ENCODE data around the gene DGUOK.
A peak's percentile ranks its signal among the peaks of the same experiment; 100 is the strongest.
"Not testable (repeated sequence)": the region's sequence is repeated elsewhere in the genome, so short reads cannot be mapped to it uniquely, and the experiment has no call there.

Gene DGUOK

DNA sequence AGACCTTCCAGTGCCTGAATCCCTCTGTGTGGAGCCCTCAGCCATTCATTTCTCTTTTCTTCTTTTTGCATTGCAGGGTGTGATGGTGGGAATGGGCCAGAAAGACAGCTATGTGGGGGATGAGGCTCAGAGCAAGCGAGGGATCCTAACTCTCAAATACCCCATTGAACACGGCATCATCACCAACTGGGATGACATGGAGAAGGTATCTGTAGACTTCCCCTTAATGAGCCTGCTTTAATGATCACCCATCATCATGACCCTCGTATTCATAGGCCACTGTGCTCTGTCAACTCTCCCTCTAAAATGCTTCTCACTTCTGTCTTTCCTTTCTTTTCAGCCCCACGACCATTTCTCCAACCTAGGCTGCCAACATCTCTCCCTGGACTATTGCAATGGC lies 24.4 kb upstream of the DGUOK start:
- Histone ChIP-seq H3K27me3 (ENCODE audit: insufficient read depth, insufficient read length) (no peaks in the 10 kb centered on the region), H3K9me3 (ENCODE audit: insufficient read depth, low read length) (no peaks in the 10 kb centered on the region), H3K36me3 (ENCODE audit: insufficient read depth, insufficient read length, low read length) (no peaks in the 10 kb centered on the region), H3K4me3 (ENCODE audit: insufficient read length, low read depth) (no peak overlapping the region), H3K4me1 (ENCODE audit: insufficient read depth, insufficient read length) (no peaks in the 10 kb centered on the region), H3K9ac (ENCODE audit: insufficient read length, low read depth) (no peak overlapping the region)
- no peak for DNase-seq (ENCODE audit: low read depth, low spot score)
- TF ChIP-seq YY1 (IDR thresholded peaks at IDR 0.05; ENCODE audit: insufficient read depth, insufficient read length) (no peak), ZNF274 (IDR thresholded peaks at IDR 0.05; ENCODE audit: low read depth, low read length) (no peak), SUZ12 (IDR thresholded peaks at IDR 0.05; ENCODE audit: extremely low read depth, insufficient read depth, insufficient read length) (no peak)

DNA sequence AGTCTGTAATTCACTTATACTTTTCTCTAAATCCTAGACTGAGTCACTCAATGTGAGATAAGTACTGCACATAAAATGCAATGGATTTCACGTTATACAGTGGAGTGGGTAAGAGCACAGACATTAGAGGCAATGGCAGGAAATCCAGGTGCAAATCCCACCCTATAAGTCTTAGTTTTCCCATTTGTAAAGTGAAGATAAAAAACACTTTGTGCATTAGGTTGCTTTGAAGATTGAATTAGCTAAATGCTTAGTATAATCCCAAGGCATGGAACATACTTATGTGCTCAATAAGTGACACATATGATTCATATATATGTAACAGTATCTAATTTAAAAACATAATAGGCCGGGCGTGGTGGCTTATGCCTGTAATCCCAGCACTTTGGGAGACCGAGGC lies 23.4 kb upstream of the DGUOK start:
- DNase-seq (ENCODE audit: low read depth, low spot score), result no peak
- H3K4me1 ChIP-seq (ENCODE audit: insufficient read depth, insufficient read length), result no peaks in the 10 kb centered on the region
- no peak for TF ChIP-seq YY1 (IDR thresholded peaks at IDR 0.05; ENCODE audit: insufficient read depth, insufficient read length)
- no peak for TF ChIP-seq ZNF274 (IDR thresholded peaks at IDR 0.05; ENCODE audit: low read depth, low read length)
- TF ChIP-seq SUZ12 (IDR thresholded peaks at IDR 0.05; ENCODE audit: extremely low read depth, insufficient read depth, insufficient read length), result no peak
- no peaks in the 10 kb centered on the region for H3K27me3 ChIP-seq (ENCODE audit: insufficient read depth, insufficient read length)
- H3K4me3 ChIP-seq (ENCODE audit: insufficient read length, low read depth), result no peak overlapping the region
- H3K36me3 ChIP-seq (ENCODE audit: insufficient read depth, insufficient read length, low read length), result no peaks in the 10 kb centered on the region
- H3K9ac ChIP-seq (ENCODE audit: insufficient read length, low read depth), result no peak overlapping the region
- no peaks in the 10 kb centered on the region for H3K9me3 ChIP-seq (ENCODE audit: insufficient read depth, low read length)

DNA sequence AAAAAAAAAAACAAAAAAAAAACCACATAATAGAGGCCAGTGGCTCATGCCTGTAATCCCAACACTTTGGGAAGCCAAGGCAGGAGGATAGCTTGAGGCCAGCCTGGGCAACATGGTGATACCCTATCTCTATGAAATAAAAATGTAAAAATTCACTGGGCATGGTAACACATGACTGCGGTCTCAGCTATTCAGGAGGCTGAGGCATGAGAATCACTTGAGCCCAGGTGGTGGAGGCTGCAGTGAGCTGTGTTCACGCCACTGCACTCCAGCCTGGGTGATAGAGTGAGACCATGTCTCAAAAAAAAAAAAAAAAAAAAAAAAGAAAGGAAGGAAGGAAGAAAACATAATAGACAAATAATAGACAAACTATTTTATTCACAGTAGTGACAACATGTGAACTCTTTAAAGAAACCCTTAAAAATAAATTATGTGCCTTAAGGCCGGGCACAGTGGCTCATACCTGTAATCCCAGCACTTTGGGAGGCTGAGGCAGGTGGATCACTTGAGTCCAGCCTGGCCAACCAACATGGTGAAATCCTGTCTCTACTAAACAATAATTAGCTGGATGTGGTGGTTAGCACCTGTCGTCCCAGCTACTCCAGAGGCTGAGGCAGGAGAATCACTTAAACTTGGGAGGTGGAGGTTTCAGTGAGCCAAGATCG lies 22.6 kb upstream of the DGUOK start:
- H3K9ac ChIP-seq (ENCODE audit: insufficient read length, low read depth); H3K4me1 ChIP-seq (ENCODE audit: insufficient read depth, insufficient read length); H3K9me3 ChIP-seq (ENCODE audit: insufficient read depth, low read length); DNase-seq (ENCODE audit: low read depth, low spot score); H3K4me3 ChIP-seq (ENCODE audit: insufficient read length, low read depth); H3K27me3 ChIP-seq (ENCODE audit: insufficient read depth, insufficient read length); H3K36me3 ChIP-seq (ENCODE audit: insufficient read depth, insufficient read length, low read length): not testable (repeated sequence)

DNA sequence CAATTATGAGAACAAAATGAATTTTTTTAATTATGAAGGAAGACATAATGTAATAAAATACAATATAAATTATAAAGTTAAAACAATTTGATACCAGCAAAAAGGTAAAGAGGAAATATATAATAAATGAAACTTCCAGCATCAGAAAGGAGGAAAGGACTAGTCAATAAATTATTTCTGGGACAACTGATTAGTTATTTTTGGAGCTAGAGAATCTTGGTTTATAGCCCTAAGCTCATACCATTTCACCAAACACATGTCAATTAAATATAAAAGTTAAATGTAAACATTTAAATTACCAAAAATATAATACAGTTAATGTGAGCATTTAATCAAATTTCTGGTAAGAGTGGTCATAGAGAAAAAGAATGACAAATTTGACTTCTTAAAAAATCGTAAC lies 21.7 kb upstream of the DGUOK start:
- no peak for DNase-seq (ENCODE audit: low read depth, low spot score)
- Histone ChIP-seq H3K27me3 (ENCODE audit: insufficient read depth, insufficient read length) (no peaks in the 10 kb centered on the region), H3K9ac (ENCODE audit: insufficient read length, low read depth) (no peak overlapping the region), H3K36me3 (ENCODE audit: insufficient read depth, insufficient read length, low read length) (no peaks in the 10 kb centered on the region), H3K4me1 (ENCODE audit: insufficient read depth, insufficient read length) (no peaks in the 10 kb centered on the region), H3K4me3 (ENCODE audit: insufficient read length, low read depth) (no peak overlapping the region), H3K9me3 (ENCODE audit: insufficient read depth, low read length) (no peaks in the 10 kb centered on the region)
- TF ChIP-seq SUZ12 (IDR thresholded peaks at IDR 0.05; ENCODE audit: extremely low read depth, insufficient read depth, insufficient read length) (no peak), YY1 (IDR thresholded peaks at IDR 0.05; ENCODE audit: insufficient read depth, insufficient read length) (no peak), ZNF274 (IDR thresholded peaks at IDR 0.05; ENCODE audit: low read depth, low read length) (no peak)

DNA sequence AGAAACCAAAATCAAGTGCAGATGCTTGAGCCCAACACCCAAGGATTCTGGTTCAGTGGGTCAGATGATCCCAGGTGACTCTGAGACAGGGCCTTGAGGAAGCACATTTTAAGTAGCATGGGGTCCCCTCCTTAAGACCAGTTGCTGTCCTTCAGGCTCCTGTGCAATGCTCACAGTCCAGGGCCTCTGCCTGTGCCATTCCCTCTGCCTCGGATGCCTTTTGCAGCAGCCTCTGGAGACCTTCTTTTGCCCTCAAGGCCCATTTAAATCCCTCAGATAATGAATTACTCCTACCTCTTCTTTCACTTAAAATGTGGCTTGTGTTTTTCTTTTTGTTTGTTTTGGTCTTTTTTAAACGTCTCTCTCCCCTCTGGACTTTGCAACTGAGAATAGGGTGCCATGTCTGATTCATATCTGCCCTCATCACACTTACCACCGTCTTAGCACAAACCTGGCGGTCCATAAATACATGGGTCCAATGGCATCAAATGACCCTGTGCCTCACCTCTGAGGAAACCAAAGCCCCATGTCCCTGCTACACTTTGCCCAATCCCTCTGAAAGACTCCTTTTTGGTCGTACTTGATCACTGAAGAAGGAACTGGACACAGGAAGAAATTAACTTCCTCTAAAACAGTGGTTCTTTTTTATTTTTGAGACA lies 19.7 kb upstream of the DGUOK start:
- Histone ChIP-seq H3K9me3 (ENCODE audit: insufficient read depth, low read length) (no peaks in the 10 kb centered on the region), H3K27me3 (ENCODE audit: insufficient read depth, insufficient read length) (no peaks in the 10 kb centered on the region), H3K9ac (ENCODE audit: insufficient read length, low read depth) (no peak overlapping the region), H3K36me3 (ENCODE audit: insufficient read depth, insufficient read length, low read length) (no peaks in the 10 kb centered on the region), H3K4me1 (ENCODE audit: insufficient read depth, insufficient read length) (no peaks in the 10 kb centered on the region), H3K4me3 (ENCODE audit: insufficient read length, low read depth) (no peak overlapping the region)
- DNase-seq (ENCODE audit: low read depth, low spot score), result no peak
- TF ChIP-seq YY1 (IDR thresholded peaks at IDR 0.05; ENCODE audit: insufficient read depth, insufficient read length), result no peak
- no peak for TF ChIP-seq ZNF274 (IDR thresholded peaks at IDR 0.05; ENCODE audit: low read depth, low read length)
- no peak for TF ChIP-seq SUZ12 (IDR thresholded peaks at IDR 0.05; ENCODE audit: extremely low read depth, insufficient read depth, insufficient read length)

DNA sequence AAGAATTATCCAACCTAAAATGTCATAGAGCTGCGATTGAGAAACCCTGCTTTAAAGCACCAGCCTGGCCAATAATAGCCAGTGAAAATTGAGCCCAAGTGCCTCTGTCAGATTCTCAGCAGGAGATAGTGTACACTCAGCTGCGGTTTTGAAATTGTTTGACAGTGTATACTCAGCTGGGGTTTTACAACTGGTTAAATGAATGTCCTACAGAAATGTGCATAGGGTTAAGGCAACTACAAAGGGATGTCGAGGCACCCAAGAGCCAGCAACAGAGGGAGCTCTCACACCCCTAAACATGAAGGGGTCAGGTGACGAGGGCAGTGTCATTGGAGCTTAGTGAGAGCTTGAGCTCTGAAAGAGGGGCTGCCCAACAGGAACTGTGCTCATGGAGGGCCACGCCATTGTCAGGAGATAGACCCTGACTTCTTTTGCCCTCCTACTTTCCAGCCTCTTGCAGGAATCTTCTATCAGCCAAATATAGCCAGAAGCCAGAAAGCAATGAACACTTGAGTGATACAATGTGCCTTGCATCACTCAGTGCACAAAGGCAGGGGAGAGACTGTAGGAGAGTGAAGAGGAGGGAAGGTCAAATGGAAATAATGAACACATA lies 18.7 kb upstream of the DGUOK start:
- no peak overlapping the region for H3K9ac ChIP-seq (ENCODE audit: insufficient read length, low read depth)
- H3K36me3 ChIP-seq (ENCODE audit: insufficient read depth, insufficient read length, low read length), result no peaks in the 10 kb centered on the region
- TF ChIP-seq ZNF274 (IDR thresholded peaks at IDR 0.05; ENCODE audit: low read depth, low read length) (no peak), SUZ12 (IDR thresholded peaks at IDR 0.05; ENCODE audit: extremely low read depth, insufficient read depth, insufficient read length) (no peak), YY1 (IDR thresholded peaks at IDR 0.05; ENCODE audit: insufficient read depth, insufficient read length) (no peak)
- no peaks in the 10 kb centered on the region for H3K9me3 ChIP-seq (ENCODE audit: insufficient read depth, low read length)
- H3K4me3 ChIP-seq (ENCODE audit: insufficient read length, low read depth), result no peak overlapping the region
- H3K27me3 ChIP-seq (ENCODE audit: insufficient read depth, insufficient read length), result no peaks in the 10 kb centered on the region
- peak; percentile 30 for DNase-seq (ENCODE audit: low read depth, low spot score)
- H3K4me1 ChIP-seq (ENCODE audit: insufficient read depth, insufficient read length), result no peaks in the 10 kb centered on the region

DNA sequence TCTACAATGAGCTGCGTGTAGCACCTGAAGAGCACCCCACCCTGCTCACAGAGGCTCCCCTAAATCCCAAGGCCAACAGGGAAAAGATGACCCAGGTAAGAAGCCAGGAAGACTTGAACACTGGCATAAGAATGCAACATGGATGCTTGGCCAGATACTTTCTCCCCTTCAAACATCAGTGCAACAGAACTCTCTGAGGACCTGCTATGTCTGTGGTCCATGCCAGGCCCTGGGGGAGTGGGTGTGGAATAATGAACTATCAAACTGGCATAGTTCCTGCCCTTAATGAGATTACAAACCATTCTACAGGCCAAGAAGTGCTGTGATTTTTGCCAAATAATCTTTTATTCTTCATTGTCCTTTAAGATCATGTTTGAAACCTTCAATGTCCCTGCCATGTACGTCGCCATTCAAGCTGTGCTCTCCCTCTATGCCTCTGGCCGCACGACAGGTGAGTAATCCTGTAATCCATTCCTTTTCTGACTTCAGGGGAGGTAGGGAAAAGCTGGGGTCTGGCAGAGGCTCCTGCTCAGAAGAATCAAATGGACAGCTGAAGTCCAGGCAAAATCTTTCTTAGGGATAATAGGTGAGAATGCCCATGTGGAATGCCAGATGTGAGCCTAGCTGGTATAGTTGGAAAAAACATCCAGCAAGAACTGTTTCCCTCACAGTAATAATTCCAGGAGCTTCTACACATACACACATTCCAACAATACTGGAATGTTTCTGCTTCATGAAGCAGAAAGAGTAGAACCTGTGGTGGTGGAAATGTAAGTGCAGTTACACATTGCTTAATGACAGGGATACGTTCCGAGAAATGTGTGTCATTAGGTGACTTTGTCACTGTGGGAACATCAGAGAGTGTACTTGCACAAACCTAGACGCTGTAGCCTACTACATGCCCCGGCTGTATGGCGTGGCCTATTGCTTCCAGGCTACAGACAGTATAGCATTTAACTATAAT lies 17.7 kb upstream of the DGUOK start:
- no peak for DNase-seq (ENCODE audit: low read depth, low spot score)
- no peak for TF ChIP-seq ZNF274 (IDR thresholded peaks at IDR 0.05; ENCODE audit: low read depth, low read length)
- TF ChIP-seq YY1 (IDR thresholded peaks at IDR 0.05; ENCODE audit: insufficient read depth, insufficient read length), result no peak
- TF ChIP-seq SUZ12 (IDR thresholded peaks at IDR 0.05; ENCODE audit: extremely low read depth, insufficient read depth, insufficient read length), result no peak
- H3K27me3 ChIP-seq (ENCODE audit: insufficient read depth, insufficient read length), result no peaks in the 10 kb centered on the region
- no peaks in the 10 kb centered on the region for H3K4me1 ChIP-seq (ENCODE audit: insufficient read depth, insufficient read length)
- no peaks in the 10 kb centered on the region for H3K9me3 ChIP-seq (ENCODE audit: insufficient read depth, low read length)
- H3K4me3 ChIP-seq (ENCODE audit: insufficient read length, low read depth), result no peak overlapping the region
- H3K9ac ChIP-seq (ENCODE audit: insufficient read length, low read depth), result no peak overlapping the region
- no peaks in the 10 kb centered on the region for H3K36me3 ChIP-seq (ENCODE audit: insufficient read depth, insufficient read length, low read length)

Data from NT2/D1 (cell line).